Measurements from ENCODE around the gene ITGA2.

DNA sequence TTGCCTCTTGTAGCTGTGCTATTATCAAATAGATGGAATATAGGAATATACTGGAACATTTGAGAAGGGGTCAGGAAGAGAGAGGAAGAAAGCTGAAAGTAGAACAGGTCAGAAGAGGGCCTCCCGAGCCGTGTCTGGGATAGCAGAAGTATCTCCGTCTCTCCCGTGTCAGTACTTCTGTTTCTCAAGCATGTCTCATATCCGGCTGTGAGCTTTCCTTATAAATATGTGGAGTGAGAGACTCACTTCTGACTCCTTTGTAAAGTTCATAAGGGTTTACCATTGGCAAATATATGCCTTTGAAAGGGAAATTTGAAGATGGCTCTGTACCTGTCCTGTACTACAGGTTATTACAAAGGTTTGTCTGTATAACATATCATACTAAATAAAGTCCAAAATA is 70.1 kb downstream of the ITGA2 start:
- TF ChIP-seq POLR2AphosphoS5 (IDR thresholded peaks at IDR 0.05; ENCODE audit: low read depth): no peak
- TF ChIP-seq, protein P1, sequence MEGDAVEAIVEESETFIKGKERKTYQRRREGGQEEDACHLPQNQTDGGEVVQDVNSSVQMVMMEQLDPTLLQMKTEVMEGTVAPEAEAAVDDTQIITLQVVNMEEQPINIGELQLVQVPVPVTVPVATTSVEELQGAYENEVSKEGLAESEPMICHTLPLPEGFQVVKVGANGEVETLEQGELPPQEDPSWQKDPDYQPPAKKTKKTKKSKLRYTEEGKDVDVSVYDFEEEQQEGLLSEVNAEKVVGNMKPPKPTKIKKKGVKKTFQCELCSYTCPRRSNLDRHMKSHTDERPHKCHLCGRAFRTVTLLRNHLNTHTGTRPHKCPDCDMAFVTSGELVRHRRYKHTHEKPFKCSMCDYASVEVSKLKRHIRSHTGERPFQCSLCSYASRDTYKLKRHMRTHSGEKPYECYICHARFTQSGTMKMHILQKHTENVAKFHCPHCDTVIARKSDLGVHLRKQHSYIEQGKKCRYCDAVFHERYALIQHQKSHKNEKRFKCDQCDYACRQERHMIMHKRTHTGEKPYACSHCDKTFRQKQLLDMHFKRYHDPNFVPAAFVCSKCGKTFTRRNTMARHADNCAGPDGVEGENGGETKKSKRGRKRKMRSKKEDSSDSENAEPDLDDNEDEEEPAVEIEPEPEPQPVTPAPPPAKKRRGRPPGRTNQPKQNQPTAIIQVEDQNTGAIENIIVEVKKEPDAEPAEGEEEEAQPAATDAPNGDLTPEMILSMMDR (IDR thresholded peaks at IDR 0.05; ENCODE audit: insufficient read depth, low read length): no peak
- no peak for TF ChIP-seq GABPA (IDR thresholded peaks at IDR 0.05; ENCODE audit: low read depth)
- no peak for TF ChIP-seq SPI1 (IDR thresholded peaks at IDR 0.05; ENCODE audit: borderline replicate concordance, low read depth)
- TF ChIP-seq REST (IDR thresholded peaks at IDR 0.05; ENCODE audit: insufficient replicate concordance, low read depth): no peak
